OCI-LY7 (cell line): ENCODE measurements around the gene ALDH3A1.

Source experiments
- CTCF ChIP-seq: fragments of 200-600 bp; sonication (generic); conservative IDR thresholded peaks from 2 replicates; pipeline ENCODE4 v1.5.1; 2014; ENCODE audit warnings: mild to moderate bottlenecking, antibody characterized with exemption, low read length, moderate library complexity, mixed read lengths
- EZH2phosphoT487 ChIP-seq: fragments of 200-600 bp; sonication (generic); IDR thresholded peaks from 2 replicates; pipeline ENCODE4 v1.6.1; 2018; ENCODE audit warnings: low read depth, borderline replicate concordance, mild to moderate bottlenecking, mixed run types, antibody characterized with exemption, low read length, moderate library complexity, mixed read lengths

GRCh38 chr17:19713462-19713861 lies 34.6 kb downstream of the ALDH3A1 start:
- TF ChIP-seq CTCF (no peak), EZH2phosphoT487 (no peak)
